Rectal smooth muscle tissue (tissue), 1 donor: Measurements from ENCODE around the gene DLG1.

Experiments used
- H3K27ac ChIP-seq: one replicate; pipeline ENCODE4 v1.7.0; 2013; ENCODE audit warnings: low read depth, low read length, inconsistent platforms
- H3K27me3 ChIP-seq: one replicate; pipeline ENCODE4 v1.7.0; 2013; ENCODE audit warnings: low read length; ENCODE audit not compliant: control insufficient read depth, insufficient read depth
- H3K36me3 ChIP-seq: one replicate; pipeline ENCODE4 v1.7.0; 2013; ENCODE audit warnings: low read length; ENCODE audit not compliant: control insufficient read depth, insufficient read depth
- H3K4me1 ChIP-seq: one replicate; pipeline ENCODE4 v1.7.0; 2013; ENCODE audit warnings: low read length; ENCODE audit not compliant: control insufficient read depth, insufficient read depth
- H3K4me3 ChIP-seq: one replicate; pipeline ENCODE4 v1.7.0; 2013; ENCODE audit warnings: low read length
- H3K9ac ChIP-seq: one replicate; pipeline ENCODE4 v1.7.0; 2013; ENCODE audit warnings: low read length

The DLG1 gene

DNA sequence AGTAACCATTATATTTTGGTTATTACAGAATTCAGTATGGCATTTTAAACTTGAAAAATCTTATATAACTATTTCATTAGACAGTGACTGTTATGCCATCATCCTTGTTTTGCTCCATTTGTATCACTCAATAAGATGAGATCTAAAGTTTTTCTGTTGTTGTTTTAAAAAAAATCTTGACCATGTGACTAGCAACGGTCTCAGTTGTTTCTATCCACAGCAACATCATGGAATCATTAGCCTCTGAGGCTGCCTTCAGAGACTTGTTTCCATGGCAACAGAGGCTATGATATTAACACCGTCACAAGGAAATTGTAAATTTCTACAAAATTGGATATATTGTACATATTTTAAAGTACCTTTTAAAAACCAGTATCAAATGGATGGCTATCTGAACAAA is 129.8 kb downstream of the DLG1 start:
- Histone ChIP-seq H3K27ac (no peak overlapping the region), H3K4me3 (no peak overlapping the region), H3K4me1 (no peaks in the 10 kb centered on the region), H3K27me3 (no peaks in the 10 kb centered on the region), H3K9ac (no peak overlapping the region), H3K36me3 (no peaks in the 10 kb centered on the region)

DNA sequence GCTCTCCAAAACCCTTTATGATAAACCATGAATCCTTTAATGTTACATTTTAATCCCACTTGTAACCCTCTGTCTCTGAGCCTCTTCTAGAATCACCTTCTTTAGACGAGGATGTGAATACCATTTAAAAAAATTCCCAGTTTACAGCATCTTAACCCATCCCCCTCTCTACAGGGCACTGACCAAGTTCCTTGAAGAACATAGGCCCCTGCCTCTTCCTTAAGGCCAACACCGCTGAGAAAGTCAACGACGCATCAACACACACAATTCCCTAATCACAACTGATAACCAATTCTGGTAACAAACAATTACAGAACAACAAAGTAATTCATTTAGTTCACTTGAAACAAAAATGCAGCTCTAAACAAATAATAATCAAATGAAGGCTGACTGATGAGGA is 130.3 kb downstream of the DLG1 start:
- H3K36me3 ChIP-seq, result no peaks in the 10 kb centered on the region
- no peak overlapping the region for H3K4me3 ChIP-seq
- no peak overlapping the region for H3K27ac ChIP-seq
- H3K27me3 ChIP-seq, result no peaks in the 10 kb centered on the region
- H3K4me1 ChIP-seq, result no peaks in the 10 kb centered on the region
- H3K9ac ChIP-seq, result no peak overlapping the region

GRCh38 chr3:197167549-197167948 is 130.9 kb downstream of the DLG1 start:
- H3K27ac ChIP-seq, result no peak overlapping the region
- H3K27me3 ChIP-seq, result no peaks in the 10 kb centered on the region
- no peak overlapping the region for H3K9ac ChIP-seq
- no peak overlapping the region for H3K4me3 ChIP-seq
- H3K36me3 ChIP-seq, result no peaks in the 10 kb centered on the region
- H3K4me1 ChIP-seq, result no peaks in the 10 kb centered on the region

DNA sequence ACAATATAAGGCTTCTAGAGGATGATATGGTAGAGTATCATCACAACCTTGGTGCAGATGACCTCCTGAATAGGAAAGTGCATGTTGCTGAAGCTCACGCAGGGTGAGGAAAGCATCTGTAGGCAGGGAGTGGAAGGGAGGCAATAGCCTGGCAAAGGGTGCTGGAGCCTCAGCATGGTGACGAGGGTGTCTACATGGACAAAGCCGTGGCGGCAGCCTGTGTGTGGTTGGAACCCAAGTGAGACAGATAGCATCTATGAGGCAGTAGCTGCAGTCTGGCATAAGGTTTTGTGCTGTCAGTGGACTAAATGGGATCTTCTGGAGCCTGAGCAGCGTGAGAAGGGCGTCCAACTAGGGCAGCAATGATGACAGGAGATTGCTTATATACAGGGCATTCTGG is 132.5 kb downstream of the DLG1 start:
- Histone ChIP-seq H3K4me3 (no peak overlapping the region), H3K27me3 (no peaks in the 10 kb centered on the region), H3K27ac (no peak overlapping the region), H3K4me1 (no peaks in the 10 kb centered on the region), H3K9ac (no peak overlapping the region), H3K36me3 (no peaks in the 10 kb centered on the region)

DNA sequence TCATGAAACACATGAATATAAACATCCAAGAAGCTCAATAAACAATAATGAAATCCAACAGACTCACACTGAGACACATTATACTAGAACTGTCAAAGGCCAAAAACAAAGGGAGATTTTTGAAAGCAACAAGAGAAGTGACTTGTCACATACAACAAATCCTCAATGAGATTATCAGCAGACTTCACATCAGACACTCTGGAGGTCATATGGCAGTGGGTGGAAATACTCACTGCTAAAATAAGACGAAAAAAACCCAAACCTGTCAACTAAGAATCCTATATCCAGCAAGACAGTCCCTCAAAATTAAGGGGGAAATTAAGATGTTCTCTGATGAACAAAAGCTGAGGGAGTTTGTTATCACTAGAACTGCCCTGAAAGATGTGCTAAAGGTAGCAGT is 143.4 kb downstream of the DLG1 start:
- H3K27ac ChIP-seq, result no peak overlapping the region
- H3K4me1 ChIP-seq, result no peaks in the 10 kb centered on the region
- H3K36me3 ChIP-seq, result peaks cover 6% of the 10 kb centered on the region
- H3K4me3 ChIP-seq, result no peak overlapping the region
- no peak overlapping the region for H3K9ac ChIP-seq
- no peaks in the 10 kb centered on the region for H3K27me3 ChIP-seq

- no peaks in the 10 kb centered on the region for H3K27me3 ChIP-seq
- H3K36me3 ChIP-seq, result peaks cover 4% of the 10 kb centered on the region
- H3K4me1 ChIP-seq, result no peaks in the 10 kb centered on the region
- H3K9ac ChIP-seq, result no peak overlapping the region
- H3K4me3 ChIP-seq, result no peak overlapping the region
- no peak overlapping the region for H3K27ac ChIP-seq
These were observed 146.8 kb downstream of the DLG1 start for GRCh38 chr3:197151580-197151979.

DNA sequence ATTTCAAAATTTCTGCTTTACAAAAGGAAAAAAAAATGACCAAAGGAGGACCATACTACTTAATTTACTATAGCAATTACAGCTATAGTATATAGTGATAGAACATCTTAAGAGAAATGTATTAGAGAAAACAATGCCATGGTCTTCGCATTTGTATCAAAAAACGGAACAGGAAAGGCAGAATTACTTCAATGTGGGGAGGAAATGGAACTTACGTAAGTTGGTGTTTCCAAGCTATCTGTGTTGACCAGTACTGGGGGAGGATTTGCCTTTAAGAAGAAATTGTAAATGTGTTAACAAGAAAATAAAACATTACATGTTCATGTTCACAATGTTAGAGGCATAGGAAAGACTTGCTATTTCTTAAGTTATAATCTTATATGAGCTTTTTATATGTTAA is 148.9 kb downstream of the DLG1 start:
- H3K4me3 ChIP-seq, result no peak overlapping the region
- peaks cover 4% of the 10 kb centered on the region for H3K36me3 ChIP-seq
- H3K9ac ChIP-seq, result no peak overlapping the region
- H3K27me3 ChIP-seq, result no peaks in the 10 kb centered on the region
- H3K27ac ChIP-seq, result no peak overlapping the region
- no peaks in the 10 kb centered on the region for H3K4me1 ChIP-seq

DNA sequence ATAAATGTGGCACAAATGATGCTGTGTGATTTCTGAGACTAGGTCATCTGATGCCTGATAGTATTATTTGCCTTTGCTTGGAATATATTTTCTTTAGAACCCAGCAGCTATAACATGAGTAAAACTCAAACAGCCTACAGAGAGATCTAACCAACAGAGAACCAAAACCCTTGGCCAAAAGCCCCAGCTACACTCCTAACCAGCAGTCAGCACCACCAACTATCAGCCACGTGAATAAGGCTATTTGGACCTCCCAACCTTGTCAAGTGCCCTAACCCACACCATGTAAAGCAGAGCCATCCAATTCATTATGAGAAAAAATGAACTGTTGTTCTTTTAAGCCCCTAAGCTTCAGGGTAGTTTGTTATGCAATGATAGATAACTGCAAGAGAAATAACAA is 154.2 kb downstream of the DLG1 start:
- Histone ChIP-seq H3K36me3 (no peaks in the 10 kb centered on the region), H3K4me3 (no peak overlapping the region)

DNA sequence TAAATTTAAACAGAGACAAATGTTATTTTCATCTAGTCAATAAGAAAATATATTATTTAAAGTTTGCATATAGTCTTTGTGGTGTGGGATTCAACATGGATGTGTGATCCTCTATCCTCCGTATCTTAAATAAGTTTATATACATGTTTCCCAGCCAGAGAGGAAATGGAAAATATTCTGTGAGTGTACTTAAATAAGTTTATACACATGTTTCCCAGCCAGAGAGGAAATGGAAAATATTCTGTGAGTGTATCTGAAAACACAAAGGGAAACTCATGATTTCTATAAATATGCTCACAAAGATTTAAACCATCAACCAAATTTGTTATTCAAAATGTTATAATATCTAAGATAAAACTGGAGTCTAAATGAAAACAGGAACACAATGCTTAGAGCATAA is 158.8 kb downstream of the DLG1 start:
- no peak overlapping the region for H3K27ac ChIP-seq
- H3K4me3 ChIP-seq, result no peak overlapping the region
- no peaks in the 10 kb centered on the region for H3K4me1 ChIP-seq
- H3K9ac ChIP-seq, result no peak overlapping the region
- no peaks in the 10 kb centered on the region for H3K27me3 ChIP-seq
- peaks cover 12% of the 10 kb centered on the region for H3K36me3 ChIP-seq

More for the DNA sequence above, 154.2 kb downstream of the DLG1 start:
- no peak overlapping the region for H3K9ac ChIP-seq
- H3K27me3 ChIP-seq, result no peaks in the 10 kb centered on the region
- no peaks in the 10 kb centered on the region for H3K4me1 ChIP-seq
- H3K27ac ChIP-seq, result no peak overlapping the region

- no peak overlapping the region for H3K27ac ChIP-seq
- no peak overlapping the region for H3K9ac ChIP-seq
- H3K36me3 ChIP-seq, result peaks cover 13% of the 10 kb centered on the region
- H3K4me1 ChIP-seq, result no peaks in the 10 kb centered on the region
- H3K4me3 ChIP-seq, result no peak overlapping the region
- no peaks in the 10 kb centered on the region for H3K27me3 ChIP-seq
These were observed 160.7 kb downstream of the DLG1 start for GRCh38 chr3:197137751-197138150.

GRCh38 chr3:197136744-197137143 is 161.7 kb downstream of the DLG1 start:
- Histone ChIP-seq H3K4me1 (no peaks in the 10 kb centered on the region), H3K27me3 (no peaks in the 10 kb centered on the region), H3K4me3 (no peak overlapping the region), H3K27ac (no peak overlapping the region), H3K9ac (no peak overlapping the region), H3K36me3 (peaks cover 13% of the 10 kb centered on the region)

- no peak overlapping the region for H3K27ac ChIP-seq
- H3K27me3 ChIP-seq, result no peaks in the 10 kb centered on the region
- H3K9ac ChIP-seq, result no peak overlapping the region
- H3K4me1 ChIP-seq, result no peaks in the 10 kb centered on the region
- H3K36me3 ChIP-seq, result peaks cover 13% of the 10 kb centered on the region
- no peak overlapping the region for H3K4me3 ChIP-seq
These were observed 163.2 kb downstream of the DLG1 start for GRCh38 chr3:197135212-197135611.

GRCh38 chr3:197132916-197133530 is 165.4 kb downstream of the DLG1 start:
- no peak overlapping the region for H3K27ac ChIP-seq
- H3K27me3 ChIP-seq, result no peaks in the 10 kb centered on the region
- H3K4me1 ChIP-seq, result no peaks in the 10 kb centered on the region
- H3K36me3 ChIP-seq, result peaks cover 13% of the 10 kb centered on the region
- H3K4me3 ChIP-seq, result no peak overlapping the region
- no peak overlapping the region for H3K9ac ChIP-seq
